ENCODE results near the gene CHST3. TPM values are rescaled to one million over a fixed set of nuclear protein-coding genes. Genes with fewer than 3 reads are reported as not detected.
"Not testable (repeated sequence)": the region's sequence is repeated elsewhere in the genome, so short reads cannot be mapped to it uniquely, and the experiment has no call there.

Gene CHST3
- total RNA-seq, 1 donor: 43.1 TPM

- H3K27ac ChIP-seq (ENCODE audit: low read depth, low read length): peak overlapping the region; percentile 82
- peaks cover 94% of the 10 kb centered on the region for H3K79me2 ChIP-seq (ENCODE audit: insufficient read depth, low read length)
These were observed 21.5 kb downstream of the CHST3 start for GRCh38 chr10:71985542-71986250.

GRCh38 chr10:71988895-71989294 is 24.7 kb downstream of the CHST3 start:
- H3K4me1 ChIP-seq (ENCODE audit: insufficient read depth, low read length): peaks cover 42% of the 10 kb centered on the region
- H3K27ac ChIP-seq (ENCODE audit: low read depth, low read length); H2AFZ ChIP-seq (ENCODE audit: low read length); H3K9me3 ChIP-seq (ENCODE audit: low read depth, low read length); H3K4me2 ChIP-seq (ENCODE audit: insufficient read depth, low read length); DNase-seq (ENCODE audit: insufficient read length, low spot score, missing footprints); H3K36me3 ChIP-seq (ENCODE audit: insufficient read depth, low read length); H3K4me3 ChIP-seq (ENCODE audit: insufficient read depth, low read length); H3K27me3 ChIP-seq (ENCODE audit: insufficient read depth, low read length): not testable (repeated sequence)
- H4K20me1 ChIP-seq (ENCODE audit: insufficient read depth, low read length): peaks cover 53% of the 10 kb centered on the region
- peaks cover 95% of the 10 kb centered on the region for H3K79me2 ChIP-seq (ENCODE audit: insufficient read depth, low read length)

More at GRCh38 chr10:71985542-71986250, 21.5 kb downstream of the CHST3 start:
- TF ChIP-seq CTCF (IDR thresholded peaks at IDR 0.05; ENCODE audit: extremely low read depth, low read depth, low read length): peak; percentile 15
- Histone ChIP-seq H2AFZ (ENCODE audit: low read length) (no peak overlapping the region), H3K4me2 (ENCODE audit: insufficient read depth, low read length) (peak overlapping the region; percentile 54), H3K36me3 (ENCODE audit: insufficient read depth, low read length) (peaks cover 5% of the 10 kb centered on the region), H3K4me3 (ENCODE audit: insufficient read depth, low read length) (peak overlapping the region; percentile 6), H3K9me3 (ENCODE audit: low read depth, low read length) (no peaks in the 10 kb centered on the region), H3K27me3 (ENCODE audit: insufficient read depth, low read length) (no peaks in the 10 kb centered on the region), H3K4me1 (ENCODE audit: insufficient read depth, low read length) (peaks cover 66% of the 10 kb centered on the region), H4K20me1 (ENCODE audit: insufficient read depth, low read length) (peaks cover 53% of the 10 kb centered on the region)
- DNase-seq (ENCODE audit: insufficient read length, low spot score, missing footprints): peak; percentile 91

DNA sequence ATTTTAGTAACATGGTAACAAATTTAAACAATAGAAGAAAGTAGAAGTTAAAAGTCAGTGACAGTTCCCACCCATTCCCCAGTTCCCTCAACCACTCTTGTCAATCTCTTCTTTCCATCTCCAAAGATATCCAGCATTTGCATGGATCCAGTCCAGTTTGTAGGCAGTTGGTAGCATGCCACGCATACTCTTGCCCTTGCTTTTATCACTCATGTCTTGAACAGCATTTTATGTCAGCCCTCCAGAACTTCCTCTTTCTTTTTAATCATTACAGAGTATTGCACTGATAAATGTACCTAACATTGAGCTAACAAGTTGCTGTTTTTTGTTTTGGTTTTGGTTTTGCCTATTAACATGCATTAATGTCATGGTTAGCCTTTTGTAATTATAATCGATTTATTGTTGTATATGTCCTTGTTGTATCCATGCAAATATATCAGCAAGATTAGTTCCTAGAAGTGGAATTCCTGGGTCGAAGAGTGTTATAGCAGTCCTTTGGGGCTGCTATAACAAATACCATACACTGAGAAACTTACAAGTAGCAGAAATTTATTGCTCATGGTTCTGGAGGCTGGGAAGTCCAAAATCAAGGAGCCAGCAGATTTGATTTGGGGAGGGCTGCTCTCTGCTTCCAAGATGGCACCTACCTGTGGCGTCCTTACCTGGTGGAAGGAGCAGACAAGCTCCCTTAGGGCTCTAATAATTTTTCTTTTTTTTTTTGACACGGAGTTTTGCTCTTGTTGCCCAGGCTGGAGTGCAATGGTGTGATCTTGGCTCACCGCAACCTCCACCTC is 25.7 kb downstream of the CHST3 start:
- TF ChIP-seq CTCF (IDR thresholded peaks at IDR 0.05; ENCODE audit: extremely low read depth, low read depth, low read length): no peak
- Histone ChIP-seq H3K27me3 (ENCODE audit: insufficient read depth, low read length) (no peaks in the 10 kb centered on the region), H3K27ac (ENCODE audit: low read depth, low read length) (no peak overlapping the region), H3K4me1 (ENCODE audit: insufficient read depth, low read length) (peaks cover 36% of the 10 kb centered on the region), H3K4me3 (ENCODE audit: insufficient read depth, low read length) (no peak overlapping the region), H4K20me1 (ENCODE audit: insufficient read depth, low read length) (peaks cover 55% of the 10 kb centered on the region), H3K4me2 (ENCODE audit: insufficient read depth, low read length) (no peak overlapping the region), H3K79me2 (ENCODE audit: insufficient read depth, low read length) (peaks cover 95% of the 10 kb centered on the region), H3K36me3 (ENCODE audit: insufficient read depth, low read length) (no peaks in the 10 kb centered on the region), H3K9me3 (ENCODE audit: low read depth, low read length) (no peaks in the 10 kb centered on the region), H2AFZ (ENCODE audit: low read length) (no peak overlapping the region)
- DNase-seq (ENCODE audit: insufficient read length, low spot score, missing footprints): no peak

DNA sequence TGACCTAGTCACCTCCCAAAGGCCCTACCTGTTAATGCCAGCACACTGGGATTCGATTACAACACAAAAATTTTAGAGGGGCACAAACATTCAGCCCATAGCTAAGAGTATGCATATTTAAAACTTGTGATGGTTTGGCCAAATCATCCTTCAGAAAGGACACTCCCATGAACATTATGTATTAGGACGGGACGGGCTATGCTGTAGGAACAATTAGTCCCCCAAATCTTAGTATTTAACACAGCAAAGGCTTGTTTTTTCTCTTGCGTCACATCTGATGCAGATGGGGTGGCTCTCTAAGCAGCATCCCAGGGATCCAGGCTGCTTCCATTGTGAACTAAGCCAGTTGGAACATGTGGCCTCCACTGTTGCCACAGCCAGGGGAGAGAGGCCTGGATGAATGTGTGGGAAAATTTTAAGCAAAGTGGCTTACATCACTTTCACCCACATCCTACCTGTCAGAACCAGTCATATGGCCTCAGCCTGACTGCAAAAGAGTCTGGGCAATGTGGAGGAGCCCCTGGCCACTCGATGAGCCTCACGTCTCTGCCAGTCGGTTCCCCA is 26.6 kb downstream of the CHST3 start:
- TF ChIP-seq CTCF (IDR thresholded peaks at IDR 0.05; ENCODE audit: extremely low read depth, low read depth, low read length): no peak
- H4K20me1 ChIP-seq (ENCODE audit: insufficient read depth, low read length): peaks cover 56% of the 10 kb centered on the region
- peaks cover 33% of the 10 kb centered on the region for H3K4me1 ChIP-seq (ENCODE audit: insufficient read depth, low read length)
- no peak overlapping the region for H2AFZ ChIP-seq (ENCODE audit: low read length)
- no peaks in the 10 kb centered on the region for H3K9me3 ChIP-seq (ENCODE audit: low read depth, low read length)
- H3K36me3 ChIP-seq (ENCODE audit: insufficient read depth, low read length): no peaks in the 10 kb centered on the region
- H3K27me3 ChIP-seq (ENCODE audit: insufficient read depth, low read length): no peaks in the 10 kb centered on the region
- DNase-seq (ENCODE audit: insufficient read length, low spot score, missing footprints): no peak
- no peak overlapping the region for H3K27ac ChIP-seq (ENCODE audit: low read depth, low read length)
- no peak overlapping the region for H3K4me2 ChIP-seq (ENCODE audit: insufficient read depth, low read length)
- peaks cover 95% of the 10 kb centered on the region for H3K79me2 ChIP-seq (ENCODE audit: insufficient read depth, low read length)
- no peak overlapping the region for H3K4me3 ChIP-seq (ENCODE audit: insufficient read depth, low read length)

Data from osteoblast (primary cell).